Lower leg skin (tissue), 3 donors: Measurements from ENCODE around the gene FOXK1.

ENCODE experiments used
- POLR2A ChIP-seq, 2 donors: fragments of 450-650 bp; IDR thresholded peaks; one replicate each; pipeline ENCODE4 v1.6.1; 2016 to 2017; ENCODE audit warnings: antibody characterized with exemption in 2 of 2, mild to moderate bottlenecking in 1 of 2, moderate library complexity in 1 of 2
- TF ChIP-seq, protein P1 (sequence below), 3 donors: fragments of 450-650 bp; IDR thresholded peaks; one replicate each; pipeline ENCODE4 v1.5.1; 2016; ENCODE audit warnings: antibody characterized with exemption in 3 of 3, mild to moderate bottlenecking in 3 of 3, moderate library complexity in 2 of 3

GRCh38 chr7:4633012-4633411, 49.1 kb upstream of the FOXK1 start:
- TF ChIP-seq, protein P1, sequence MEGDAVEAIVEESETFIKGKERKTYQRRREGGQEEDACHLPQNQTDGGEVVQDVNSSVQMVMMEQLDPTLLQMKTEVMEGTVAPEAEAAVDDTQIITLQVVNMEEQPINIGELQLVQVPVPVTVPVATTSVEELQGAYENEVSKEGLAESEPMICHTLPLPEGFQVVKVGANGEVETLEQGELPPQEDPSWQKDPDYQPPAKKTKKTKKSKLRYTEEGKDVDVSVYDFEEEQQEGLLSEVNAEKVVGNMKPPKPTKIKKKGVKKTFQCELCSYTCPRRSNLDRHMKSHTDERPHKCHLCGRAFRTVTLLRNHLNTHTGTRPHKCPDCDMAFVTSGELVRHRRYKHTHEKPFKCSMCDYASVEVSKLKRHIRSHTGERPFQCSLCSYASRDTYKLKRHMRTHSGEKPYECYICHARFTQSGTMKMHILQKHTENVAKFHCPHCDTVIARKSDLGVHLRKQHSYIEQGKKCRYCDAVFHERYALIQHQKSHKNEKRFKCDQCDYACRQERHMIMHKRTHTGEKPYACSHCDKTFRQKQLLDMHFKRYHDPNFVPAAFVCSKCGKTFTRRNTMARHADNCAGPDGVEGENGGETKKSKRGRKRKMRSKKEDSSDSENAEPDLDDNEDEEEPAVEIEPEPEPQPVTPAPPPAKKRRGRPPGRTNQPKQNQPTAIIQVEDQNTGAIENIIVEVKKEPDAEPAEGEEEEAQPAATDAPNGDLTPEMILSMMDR (IDR thresholded peaks at IDR 0.05), result no peak
- no peak for TF ChIP-seq POLR2A (IDR thresholded peaks at IDR 0.05)
